ENCODE measurements around the gene BCAS3.

GRCh38 chr17:61216066-61216465 lies 538.4 kb downstream of the BCAS3 start:
- TF ChIP-seq POLR2A (IDR thresholded peaks at IDR 0.05; ENCODE audit: low read depth, low read length) (no peak), TAF1 (IDR thresholded peaks at IDR 0.05; ENCODE audit: borderline replicate concordance, low read depth, low read length) (no peak)
